ENCODE measurements around the gene SP5.

DNA sequence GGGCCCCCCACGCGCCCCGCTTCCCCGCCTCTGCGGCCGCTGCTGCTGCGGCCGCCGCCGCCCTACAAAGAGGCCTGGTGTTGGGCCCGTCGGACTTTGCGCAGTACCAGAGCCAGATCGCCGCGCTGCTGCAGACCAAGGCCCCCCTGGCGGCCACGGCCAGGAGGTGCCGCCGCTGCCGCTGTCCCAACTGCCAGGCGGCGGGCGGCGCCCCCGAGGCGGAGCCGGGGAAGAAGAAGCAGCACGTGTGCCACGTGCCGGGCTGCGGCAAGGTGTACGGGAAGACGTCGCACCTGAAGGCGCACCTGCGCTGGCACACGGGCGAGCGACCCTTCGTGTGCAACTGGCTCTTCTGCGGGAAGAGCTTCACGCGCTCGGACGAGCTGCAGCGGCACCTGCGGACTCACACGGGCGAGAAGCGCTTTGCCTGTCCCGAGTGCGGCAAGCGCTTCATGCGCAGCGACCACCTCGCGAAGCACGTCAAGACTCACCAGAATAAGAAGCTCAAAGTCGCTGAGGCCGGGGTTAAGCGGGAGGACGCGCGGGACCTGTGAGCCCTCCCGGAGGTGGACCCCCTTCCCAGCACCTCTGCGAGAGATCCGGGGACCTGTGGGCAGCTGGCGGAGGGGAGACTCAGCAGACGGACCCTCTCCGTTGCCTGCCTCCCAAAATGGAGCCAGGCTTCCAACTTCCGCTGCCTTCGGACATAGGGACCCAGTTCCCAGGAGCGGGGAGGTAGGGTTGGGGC lies 1.9 kb downstream of the SP5 start:
- TF ChIP-seq EZH2 (IDR thresholded peaks at IDR 0.05; ENCODE audit: borderline replicate concordance, insufficient read depth, low read depth, low read length, poor library complexity, severe bottlenecking): no peak
- no peak for TF ChIP-seq CTCF (IDR thresholded peaks at IDR 0.05)

All from B cell (primary cell).